Endothelial cell (in vitro differentiated cells): ENCODE measurements around the gene EEPD1. TPM values are rescaled to one million over a fixed set of nuclear protein-coding genes. Genes with fewer than 3 reads are reported as not detected.
A peak's percentile ranks its signal among the peaks of the same experiment; 100 is the strongest.

Source experiments
- DNase-seq: peaks from one replicate; pipeline ENCODE4 v3.0.0; 2021; ENCODE audit warnings: low spot score
- H3K27ac Mint-ChIP-seq: one replicate; pipeline ENCODE4 v1.8.0; 2021; ENCODE audit warnings: mixed read lengths, inconsistent platforms; ENCODE audit not compliant: unreplicated experiment
- H3K27me3 Mint-ChIP-seq: one replicate; pipeline ENCODE4 v1.8.0; 2021; ENCODE audit warnings: mild to moderate bottlenecking, moderate library complexity, mixed read lengths, inconsistent platforms; ENCODE audit not compliant: unreplicated experiment
- H3K36me3 Mint-ChIP-seq: one replicate; pipeline ENCODE4 v1.8.0; 2021; ENCODE audit warnings: mild to moderate bottlenecking, low read depth, mixed read lengths, inconsistent platforms; ENCODE audit not compliant: unreplicated experiment
- H3K4me1 Mint-ChIP-seq: one replicate; pipeline ENCODE4 v1.8.0; 2021; ENCODE audit warnings: mild to moderate bottlenecking, mixed read lengths, inconsistent platforms; ENCODE audit not compliant: unreplicated experiment
- H3K4me3 Mint-ChIP-seq: one replicate; pipeline ENCODE4 v1.8.0; 2021; ENCODE audit warnings: mild to moderate bottlenecking, mixed read lengths, inconsistent platforms; ENCODE audit not compliant: unreplicated experiment
- H3K9me3 Mint-ChIP-seq: one replicate; pipeline ENCODE4 v1.8.0; 2021; ENCODE audit warnings: mixed read lengths, inconsistent platforms; ENCODE audit not compliant: unreplicated experiment
- CTCF ChIP-seq: fragments of 200-600 bp; sonication (generic); IDR thresholded peaks from one replicate; pipeline ENCODE4 v1.5.0; 2021; ENCODE audit warnings: antibody characterized with exemption; ENCODE audit not compliant: unreplicated experiment
- total RNA-seq: library from RNA; stranded (reverse); fragmentation: NEBNext Ultra II Directional; extraction: Animal tissue kit (Norgen Biotek cat#: 25700); gene quantifications from one replicate; pipeline ENCODE4 v1.2.1, GENCODE V29; 2021; ENCODE audit not compliant: unreplicated experiment

Gene EEPD1
- total RNA-seq, 1 donor from 2014 or later: 12.6 TPM

- Mint-ChIP-seq H3K36me3 (peaks cover 13% of the 10 kb centered on the region), H3K27ac (no peak overlapping the region), H3K27me3 (peaks cover 1% of the 10 kb centered on the region), H3K4me1 (peaks cover 50% of the 10 kb centered on the region), H3K4me3 (no peak overlapping the region), H3K9me3 (no peaks in the 10 kb centered on the region)
- no peak for TF ChIP-seq CTCF
- DNase-seq: no peak
Observed at GRCh38 chr7:36299223-36299774, 146.2 kb downstream of the EEPD1 start.

GRCh38 chr7:36299823-36300341, 146.8 kb downstream of the EEPD1 start:
- DNase-seq: no peak
- H3K27ac Mint-ChIP-seq: no peak overlapping the region
- no peak overlapping the region for H3K4me3 Mint-ChIP-seq
- H3K9me3 Mint-ChIP-seq: no peaks in the 10 kb centered on the region
- peaks cover 13% of the 10 kb centered on the region for H3K36me3 Mint-ChIP-seq
- TF ChIP-seq CTCF: no peak
- peaks cover 55% of the 10 kb centered on the region for H3K4me1 Mint-ChIP-seq
- peaks cover 6% of the 10 kb centered on the region for H3K27me3 Mint-ChIP-seq

GRCh38 chr7:36300696-36301350, 147.8 kb downstream of the EEPD1 start:
- H3K36me3 Mint-ChIP-seq: peaks cover 13% of the 10 kb centered on the region
- peaks cover 9% of the 10 kb centered on the region for H3K27me3 Mint-ChIP-seq
- H3K27ac Mint-ChIP-seq: no peak overlapping the region
- H3K4me3 Mint-ChIP-seq: no peak overlapping the region
- peaks cover 52% of the 10 kb centered on the region for H3K4me1 Mint-ChIP-seq
- H3K9me3 Mint-ChIP-seq: no peaks in the 10 kb centered on the region
- no peak for TF ChIP-seq CTCF
- DNase-seq: no peak

- no peak overlapping the region for H3K27ac Mint-ChIP-seq
- peak overlapping the region; percentile 31 for H3K4me3 Mint-ChIP-seq
- no peaks in the 10 kb centered on the region for H3K9me3 Mint-ChIP-seq
- H3K4me1 Mint-ChIP-seq: peaks cover 44% of the 10 kb centered on the region
- peaks cover 9% of the 10 kb centered on the region for H3K27me3 Mint-ChIP-seq
- peaks cover 5% of the 10 kb centered on the region for H3K36me3 Mint-ChIP-seq
- no peak for TF ChIP-seq CTCF
- DNase-seq: no peak
Observed at GRCh38 chr7:36301914-36302771, 149.1 kb downstream of the EEPD1 start.
